ENCODE results near the gene CARNS1.

Gene CARNS1

DNA sequence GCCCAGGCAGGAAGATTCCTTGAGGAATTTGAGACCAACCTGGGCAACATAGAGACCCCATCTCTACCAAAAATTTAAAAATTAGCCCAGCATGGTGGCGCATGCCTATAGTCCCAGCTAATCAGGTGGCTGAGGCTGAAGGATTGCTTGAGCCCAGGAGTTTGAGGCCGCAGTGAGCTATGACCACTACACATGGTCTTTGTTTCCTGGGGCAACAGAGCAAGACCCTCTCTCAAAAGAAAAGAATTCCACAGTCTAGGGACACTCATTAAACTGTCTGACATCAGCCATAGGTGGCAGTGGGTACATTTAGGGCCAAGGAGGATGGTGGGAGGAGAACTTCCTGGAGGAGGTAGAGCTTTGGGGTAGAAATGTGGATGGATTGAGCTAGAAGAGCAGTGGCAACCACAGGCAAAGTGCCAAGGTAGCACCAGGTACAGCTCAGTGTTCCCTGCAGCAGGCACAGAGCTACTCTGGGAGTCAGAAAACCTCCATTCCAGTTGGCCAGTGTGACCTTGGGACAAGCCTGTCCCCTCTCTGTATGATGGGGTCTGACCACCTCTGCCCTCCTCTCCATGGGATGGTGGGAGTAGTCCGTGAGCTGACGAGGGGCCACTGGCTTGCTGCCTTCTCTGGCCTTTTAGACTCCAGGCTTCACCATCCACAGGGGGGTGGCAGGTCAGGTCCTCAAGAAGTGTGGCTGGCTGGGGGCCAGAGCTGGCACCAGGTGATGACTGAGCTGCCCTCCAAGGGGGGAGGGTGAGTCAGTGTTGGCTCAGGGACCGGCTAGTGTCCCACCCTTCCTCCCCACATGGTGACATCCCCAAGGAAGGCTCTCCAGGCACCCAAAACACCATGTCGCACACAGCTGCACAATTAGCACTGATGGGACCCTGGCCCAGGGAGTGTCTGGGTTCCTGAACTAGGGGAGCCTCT lies 38.3 kb upstream of the CARNS1 start:
- DNase-seq, result no peak

DNA sequence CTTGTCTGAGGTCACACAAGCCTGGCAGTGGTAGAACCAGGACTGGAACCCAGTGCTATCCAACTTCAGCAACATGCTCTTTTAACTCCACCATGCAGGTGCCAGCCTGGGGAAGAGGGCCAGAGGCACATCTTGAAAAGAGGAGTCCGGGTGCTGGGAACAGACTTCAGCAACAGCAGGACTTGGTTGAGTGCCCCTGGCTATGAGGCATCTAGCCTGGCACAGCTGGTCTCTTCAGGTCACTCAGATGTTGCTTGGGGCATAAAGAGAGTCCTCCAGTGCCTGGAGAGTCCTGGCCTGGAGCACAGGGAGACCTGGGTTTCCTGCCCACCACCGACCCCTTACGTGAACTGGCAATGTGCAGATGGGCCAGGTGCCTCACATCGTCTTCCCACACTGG lies 36.9 kb upstream of the CARNS1 start:
- DNase-seq, result no peak

DNA sequence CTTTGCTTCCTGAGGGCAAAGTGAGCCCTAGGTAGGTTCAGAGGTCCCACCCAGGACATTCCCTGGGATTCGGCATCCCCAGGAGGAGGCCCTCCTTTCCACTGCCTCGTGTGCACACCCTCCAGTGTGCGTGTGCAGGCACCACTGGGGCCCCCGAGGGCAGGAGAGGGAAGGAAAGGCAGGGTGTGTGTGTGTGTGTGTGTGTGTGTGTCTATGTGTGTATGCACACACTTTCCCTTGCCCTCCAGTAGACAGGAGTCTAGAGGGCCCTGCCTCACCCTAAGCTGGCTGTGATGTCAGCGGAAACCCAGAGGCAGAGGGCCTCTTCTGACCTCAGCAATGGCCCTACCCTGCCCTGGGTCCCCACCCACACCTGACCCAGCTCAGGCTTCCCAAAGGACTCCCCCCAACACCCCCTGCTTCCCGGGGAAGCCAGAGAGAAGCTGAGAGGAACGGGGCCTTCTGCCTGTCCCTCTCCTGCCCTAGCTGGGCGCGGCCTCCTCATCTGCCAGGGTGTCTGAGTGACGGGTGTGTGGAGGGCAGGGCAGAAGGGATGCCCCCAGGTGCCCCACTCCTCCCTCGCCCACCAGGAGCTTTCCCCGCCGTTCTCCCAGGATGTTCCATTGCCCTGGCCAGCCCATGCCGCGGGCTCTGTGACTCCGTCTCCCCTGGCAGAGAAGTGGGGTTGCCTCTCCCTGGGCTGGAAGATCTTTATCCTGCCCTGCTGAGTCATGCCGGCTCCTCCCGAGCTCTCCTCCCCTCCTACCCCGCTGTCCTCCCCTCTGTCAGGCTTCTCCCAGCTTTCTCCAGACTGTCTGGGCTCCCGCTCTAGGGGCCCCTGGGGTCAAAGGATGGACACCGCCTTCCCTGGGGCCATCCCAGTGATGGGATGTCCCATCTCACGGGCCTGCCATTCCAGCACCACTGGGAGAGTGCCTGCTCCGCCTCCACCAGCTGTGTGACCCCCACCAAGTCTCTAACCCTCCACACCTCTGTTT lies 36.1 kb upstream of the CARNS1 start:
- no peak for DNase-seq

DNA sequence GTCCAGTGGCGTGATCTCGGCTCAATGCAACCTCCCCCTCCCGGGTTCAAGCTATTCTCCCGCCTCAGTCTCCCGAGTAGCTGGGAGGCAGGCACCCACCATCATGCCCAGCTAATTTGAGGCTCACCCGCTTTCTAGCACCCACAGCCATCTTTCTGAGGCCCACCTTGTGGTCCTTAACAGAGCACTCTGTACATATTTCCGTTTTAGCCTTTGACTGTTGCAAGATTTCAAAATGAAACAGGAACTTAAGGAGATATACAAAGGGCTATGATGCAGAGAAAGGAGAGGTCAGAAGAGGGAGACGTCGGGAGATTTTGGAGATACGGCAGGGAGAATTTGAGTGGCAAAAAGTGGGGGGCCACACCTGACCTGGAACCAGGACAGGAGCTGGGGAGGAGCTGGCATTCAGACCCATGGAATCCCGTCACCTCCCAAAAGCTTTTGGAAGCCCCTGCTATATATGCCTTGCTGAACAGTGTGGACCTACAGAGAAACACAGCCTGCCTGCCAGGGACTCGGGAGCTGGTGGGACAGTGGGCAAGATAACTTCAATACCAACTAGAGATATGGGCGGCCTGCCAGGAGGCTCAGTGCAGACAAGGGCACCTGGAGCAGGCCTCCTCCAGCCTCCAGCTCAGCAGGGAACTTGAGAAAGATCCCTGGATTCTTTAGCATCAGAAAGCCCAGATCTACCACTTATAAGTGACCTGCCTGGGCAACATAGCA lies 34.1 kb upstream of the CARNS1 start:
- DNase-seq, result no peak

DNA sequence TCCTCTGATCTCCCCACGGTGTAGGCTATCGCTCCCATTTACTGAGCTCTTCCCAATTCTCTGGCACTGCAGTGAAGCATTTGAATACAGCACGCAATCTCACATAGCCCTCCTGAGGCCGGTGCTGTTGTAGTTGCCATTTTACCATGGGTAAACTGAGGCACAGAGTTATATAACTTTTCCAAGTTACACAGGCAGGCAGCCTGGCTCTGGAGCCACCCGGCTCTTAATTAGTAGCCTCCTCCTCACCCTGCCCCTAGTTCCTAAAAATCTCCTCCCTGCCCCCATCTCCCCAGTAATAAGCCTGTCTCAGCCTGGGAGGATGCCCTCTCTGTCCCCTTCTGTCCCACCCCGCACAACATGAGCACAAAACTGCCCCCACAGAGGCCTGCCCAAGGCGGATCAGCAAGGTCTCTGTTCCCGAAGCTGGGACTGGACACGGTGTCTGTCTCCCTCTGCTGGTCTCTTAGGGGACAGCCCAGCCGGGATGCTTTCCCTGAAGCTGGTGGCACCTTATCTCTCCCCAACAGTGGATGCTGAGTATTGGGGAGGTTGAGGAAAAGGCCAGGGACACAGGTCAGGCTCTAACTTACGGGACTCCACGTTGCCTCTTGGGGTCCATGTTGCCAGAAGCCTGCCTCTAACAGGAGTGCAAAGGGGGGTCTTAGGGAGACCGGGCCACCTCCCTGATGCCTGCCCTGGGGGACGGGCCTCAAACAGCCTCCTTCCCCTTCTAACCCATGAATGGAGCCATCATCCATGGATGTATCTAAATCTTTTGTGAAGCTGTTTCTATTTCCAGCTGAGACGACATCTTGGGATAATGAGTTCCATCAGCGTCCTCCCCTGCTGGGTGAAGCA lies 33.0 kb upstream of the CARNS1 start:
- DNase-seq, result peak; percentile 89

DNA sequence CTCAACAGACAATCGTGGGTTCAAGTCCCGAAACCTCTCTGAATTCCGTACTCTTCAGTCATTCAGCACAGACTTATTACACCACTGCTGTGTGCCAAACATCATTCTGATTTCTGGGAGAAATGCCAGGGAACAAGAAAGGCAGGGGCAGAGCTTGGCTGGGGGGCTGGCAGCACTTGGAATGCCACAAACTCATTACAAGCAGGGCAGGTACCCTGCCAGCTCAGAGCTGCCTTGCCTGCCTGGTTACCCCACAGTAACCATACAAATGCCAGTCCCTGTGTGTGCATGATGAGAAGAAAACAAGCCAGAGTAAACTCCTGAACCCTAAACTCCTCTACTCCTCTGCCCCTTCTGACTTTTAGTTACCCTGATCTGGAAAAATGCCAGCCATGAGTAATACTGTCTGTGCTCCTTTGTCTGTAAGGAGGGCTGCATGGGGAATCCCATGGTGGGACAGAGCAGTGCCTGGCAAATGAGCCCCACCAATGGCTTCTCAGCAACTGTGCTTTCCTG lies 30.6 kb upstream of the CARNS1 start:
- DNase-seq, result no peak

DNA sequence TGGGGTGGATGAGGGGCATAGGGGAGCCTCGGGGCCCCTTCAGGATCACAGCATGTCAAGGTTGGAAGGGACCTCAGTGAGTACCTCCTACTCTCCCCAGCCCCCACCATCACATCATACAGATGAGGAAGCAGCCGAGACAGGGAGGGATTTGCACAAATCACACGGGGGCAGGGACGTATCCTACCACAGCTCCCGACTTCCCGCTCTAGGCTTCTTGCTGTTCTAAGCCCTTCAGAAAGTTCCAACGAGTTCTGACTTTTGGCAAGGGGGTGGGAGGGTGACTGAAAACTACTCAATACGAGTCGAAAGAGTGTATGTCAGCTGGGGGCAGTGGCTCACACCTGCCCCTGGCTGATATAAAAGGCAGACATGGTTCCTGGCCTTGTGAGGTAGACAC lies 28.4 kb upstream of the CARNS1 start:
- no peak for DNase-seq

DNA sequence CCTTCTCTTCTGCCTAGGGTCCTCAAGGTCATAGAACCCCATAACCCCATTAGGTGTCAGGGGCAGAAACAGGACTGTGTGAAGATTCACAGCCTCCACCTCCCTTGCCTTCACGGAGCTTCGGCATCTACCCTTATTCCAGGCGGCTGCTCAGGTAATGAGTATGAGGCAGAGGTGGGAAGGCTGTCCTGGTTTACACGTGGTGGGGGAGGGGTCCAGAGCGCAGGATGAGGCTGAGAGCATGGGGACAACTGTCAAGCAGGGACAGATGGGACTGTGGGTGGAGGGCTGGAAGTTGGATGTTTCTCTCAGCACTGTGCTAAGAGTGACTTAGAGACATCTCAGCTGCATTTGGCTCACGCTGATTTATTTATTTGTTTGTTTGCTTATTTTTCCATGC lies 28.0 kb upstream of the CARNS1 start:
- DNase-seq, result no peak

DNA sequence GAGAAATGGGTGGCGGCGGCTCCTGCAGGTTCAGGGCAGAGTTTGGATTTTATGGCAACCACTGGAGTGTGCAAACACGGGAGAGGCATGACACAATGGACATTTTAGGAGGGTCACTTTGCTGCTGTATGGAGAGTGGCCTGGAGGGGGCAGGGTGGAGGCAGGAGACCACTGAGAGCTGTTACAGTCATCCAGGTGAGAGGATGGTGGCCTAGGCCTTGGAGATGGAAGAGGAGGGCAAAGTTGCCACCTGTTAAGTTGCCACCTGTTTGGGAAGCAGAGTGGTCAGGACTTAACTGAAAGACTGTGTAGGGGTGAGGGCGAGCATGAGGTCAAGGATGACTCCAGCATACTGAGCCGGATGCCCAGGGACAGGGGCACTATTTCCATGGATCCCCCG lies 26.0 kb upstream of the CARNS1 start:
- DNase-seq, result peak; percentile 69

DNA sequence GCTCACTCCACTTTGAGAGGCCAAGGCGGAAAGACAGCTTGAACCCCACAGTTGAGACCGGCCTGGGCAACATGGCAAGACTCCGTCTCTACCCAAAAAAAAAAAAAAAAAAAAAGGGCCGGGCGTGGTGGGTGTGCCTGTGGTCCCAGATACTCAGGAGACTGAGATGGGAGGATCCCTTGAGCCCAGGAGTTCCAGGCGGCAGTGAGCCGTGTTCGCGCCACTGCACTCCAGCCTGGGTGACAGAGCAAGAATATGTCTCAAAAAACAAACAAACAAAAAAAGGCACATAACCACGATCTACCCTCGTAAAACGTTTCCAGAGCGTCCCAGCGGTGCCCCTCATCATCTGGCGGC lies 24.6 kb upstream of the CARNS1 start:
- DNase-seq, result no peak

DNA sequence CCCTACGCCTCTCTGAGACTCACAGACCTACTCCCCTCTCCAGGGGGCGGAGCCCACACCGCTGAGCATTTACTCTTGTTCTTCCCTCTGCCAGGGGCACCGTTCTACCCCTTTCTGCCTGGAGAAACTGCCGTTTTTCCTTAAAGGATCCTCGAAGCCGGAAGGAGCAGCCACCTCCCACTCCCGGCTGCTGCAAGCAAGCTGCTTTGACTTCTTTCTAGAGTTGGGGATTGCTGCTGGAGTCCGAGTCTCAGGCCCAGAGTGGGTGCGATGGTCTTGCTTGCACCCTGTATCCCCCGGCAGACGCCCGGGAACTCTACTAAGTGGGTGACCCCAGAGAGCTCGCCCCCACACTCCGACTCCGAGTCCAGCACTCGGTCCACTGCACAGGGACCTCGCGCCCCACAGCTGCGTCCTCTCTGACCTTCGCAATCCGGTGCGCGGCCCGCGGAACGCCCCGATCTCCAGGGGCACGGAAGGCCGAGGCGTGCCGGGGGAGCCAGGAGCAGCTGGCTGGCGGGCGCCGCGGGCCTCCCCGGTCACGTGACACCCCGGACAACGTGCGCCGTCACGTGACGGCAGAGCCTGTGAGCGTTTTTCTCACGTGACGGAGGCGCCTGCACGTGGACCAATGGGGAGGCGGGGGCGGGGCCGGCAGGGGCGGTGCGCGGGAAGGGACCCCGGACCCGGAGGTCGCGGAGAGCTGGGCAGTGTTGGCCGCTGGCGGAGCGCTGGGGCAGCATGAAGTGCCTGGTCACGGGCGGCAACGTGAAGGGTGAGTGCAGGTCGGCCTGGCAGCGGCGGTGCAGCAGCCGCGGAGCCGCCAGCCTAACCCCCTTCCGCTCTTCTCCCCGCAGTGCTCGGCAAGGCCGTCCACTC lies 23.9 kb upstream of the CARNS1 start, which contains the start of gene RAD9A:
Gene RAD9A (plus strand): TSS at position 683 of the 879 bp plus-strand sequence. CDS start 59 bp downstream, at position 742.
- DNase-seq, result peak; percentile 91

DNA sequence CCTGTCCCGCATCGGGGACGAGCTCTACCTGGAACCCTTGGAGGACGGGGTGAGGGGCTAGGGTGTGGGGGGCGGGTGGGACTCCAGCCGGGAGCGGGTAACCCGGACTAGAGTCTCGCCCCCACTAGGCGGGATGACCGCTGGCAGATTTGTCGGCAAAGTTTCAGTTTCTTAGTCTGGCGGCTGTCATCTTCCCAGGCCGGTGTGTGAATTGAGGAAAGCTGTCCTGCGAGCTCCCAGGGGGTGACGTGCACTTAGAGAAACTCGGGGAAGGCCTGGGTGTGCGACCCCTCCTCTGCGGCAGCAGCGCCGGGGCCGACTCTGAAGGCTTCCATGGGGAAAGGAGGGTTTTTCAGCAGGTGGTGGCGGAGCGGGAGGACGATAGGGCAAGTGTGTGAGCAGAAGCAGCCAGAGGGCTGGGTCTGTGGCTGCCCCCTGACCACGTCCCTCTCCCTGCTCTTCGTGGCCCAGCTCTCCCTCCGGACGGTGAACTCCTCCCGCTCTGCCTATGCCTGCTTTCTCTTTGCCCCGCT lies 23.2 kb upstream of the CARNS1 start:
- no peak for DNase-seq

DNA sequence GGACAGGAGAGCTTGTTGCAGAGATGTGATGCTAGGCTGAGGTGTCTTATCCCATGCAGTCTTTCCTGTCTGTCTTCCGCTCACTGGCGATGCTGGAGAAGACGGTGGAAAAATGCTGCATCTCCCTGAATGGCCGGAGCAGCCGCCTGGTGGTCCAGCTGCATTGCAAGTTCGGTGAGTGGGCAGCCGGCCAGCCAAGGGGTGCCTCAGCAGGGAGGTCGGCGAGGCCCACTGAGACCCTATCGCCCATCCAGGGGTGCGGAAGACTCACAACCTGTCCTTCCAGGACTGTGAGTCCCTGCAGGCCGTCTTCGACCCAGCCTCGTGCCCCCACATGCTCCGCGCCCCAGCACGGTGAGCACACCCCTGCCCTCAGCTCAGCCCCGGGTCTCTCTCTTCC lies 22.0 kb upstream of the CARNS1 start:
- no peak for DNase-seq

DNA sequence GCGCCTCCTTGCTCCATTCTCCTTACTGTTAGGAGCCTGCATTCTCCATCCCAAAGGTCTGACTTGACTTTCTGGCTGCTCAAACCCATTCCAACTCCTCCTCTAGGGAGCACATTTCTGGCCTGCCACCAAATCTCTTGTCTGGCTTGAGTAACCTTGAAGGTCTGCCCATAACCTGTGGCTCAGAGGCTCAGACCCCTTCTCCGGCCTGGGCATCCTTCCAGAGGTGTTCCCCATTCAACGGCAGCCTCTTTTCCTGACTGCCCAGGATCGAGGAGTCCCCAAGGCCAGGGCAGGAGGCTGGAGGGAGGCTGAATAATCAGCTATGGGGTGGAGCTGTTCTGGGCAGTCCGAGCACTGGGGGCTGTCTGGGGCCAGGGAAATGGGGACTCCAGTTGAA lies 21.5 kb upstream of the CARNS1 start:
- DNase-seq, result no peak

DNA sequence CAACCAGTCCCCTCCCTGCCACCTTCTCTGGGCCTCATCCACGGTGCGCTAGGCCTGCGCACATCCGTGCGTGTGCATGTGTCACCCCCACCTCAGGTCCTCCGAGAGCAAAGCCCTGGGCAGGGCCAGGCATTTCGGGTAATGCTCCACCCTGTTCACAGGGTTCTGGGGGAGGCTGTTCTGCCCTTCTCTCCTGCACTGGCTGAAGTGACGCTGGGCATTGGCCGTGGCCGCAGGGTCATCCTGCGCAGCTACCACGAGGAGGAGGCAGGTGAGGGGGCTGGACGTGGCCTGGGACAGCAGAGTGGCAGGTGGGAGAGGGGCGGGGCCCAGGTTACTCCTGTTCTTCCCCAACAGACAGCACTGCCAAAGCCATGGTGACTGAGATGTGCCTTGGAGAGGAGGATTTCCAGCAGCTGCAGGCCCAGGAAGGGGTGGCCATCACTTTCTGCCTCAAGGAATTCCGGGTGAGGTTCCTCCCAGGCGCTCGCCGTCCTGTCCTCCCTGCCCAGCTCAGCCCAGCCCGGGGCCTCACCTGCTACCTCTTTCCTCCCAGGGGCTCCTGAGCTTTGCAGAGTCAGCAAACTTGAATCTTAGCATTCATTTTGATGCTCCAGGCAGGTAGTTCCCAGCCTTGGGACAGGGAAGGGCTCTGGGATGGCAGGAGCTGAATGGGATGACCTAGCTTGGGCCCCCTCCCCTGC lies 19.8 kb upstream of the CARNS1 start:
- DNase-seq, result no peak

DNA sequence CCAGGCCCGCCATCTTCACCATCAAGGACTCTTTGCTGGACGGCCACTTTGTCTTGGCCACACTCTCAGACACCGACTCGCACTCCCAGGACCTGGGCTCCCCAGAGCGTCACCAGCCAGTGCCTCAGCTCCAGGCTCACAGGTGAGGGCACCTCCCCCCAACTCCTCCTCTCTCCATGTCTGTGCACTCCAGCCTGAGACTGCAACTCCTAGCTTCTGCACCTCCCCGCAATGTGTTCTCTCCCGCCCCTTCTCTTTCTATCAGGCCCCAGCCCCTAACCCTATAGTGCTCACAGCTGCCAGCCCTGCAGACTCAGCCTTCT lies 19.3 kb upstream of the CARNS1 start:
- no peak for DNase-seq

DNA sequence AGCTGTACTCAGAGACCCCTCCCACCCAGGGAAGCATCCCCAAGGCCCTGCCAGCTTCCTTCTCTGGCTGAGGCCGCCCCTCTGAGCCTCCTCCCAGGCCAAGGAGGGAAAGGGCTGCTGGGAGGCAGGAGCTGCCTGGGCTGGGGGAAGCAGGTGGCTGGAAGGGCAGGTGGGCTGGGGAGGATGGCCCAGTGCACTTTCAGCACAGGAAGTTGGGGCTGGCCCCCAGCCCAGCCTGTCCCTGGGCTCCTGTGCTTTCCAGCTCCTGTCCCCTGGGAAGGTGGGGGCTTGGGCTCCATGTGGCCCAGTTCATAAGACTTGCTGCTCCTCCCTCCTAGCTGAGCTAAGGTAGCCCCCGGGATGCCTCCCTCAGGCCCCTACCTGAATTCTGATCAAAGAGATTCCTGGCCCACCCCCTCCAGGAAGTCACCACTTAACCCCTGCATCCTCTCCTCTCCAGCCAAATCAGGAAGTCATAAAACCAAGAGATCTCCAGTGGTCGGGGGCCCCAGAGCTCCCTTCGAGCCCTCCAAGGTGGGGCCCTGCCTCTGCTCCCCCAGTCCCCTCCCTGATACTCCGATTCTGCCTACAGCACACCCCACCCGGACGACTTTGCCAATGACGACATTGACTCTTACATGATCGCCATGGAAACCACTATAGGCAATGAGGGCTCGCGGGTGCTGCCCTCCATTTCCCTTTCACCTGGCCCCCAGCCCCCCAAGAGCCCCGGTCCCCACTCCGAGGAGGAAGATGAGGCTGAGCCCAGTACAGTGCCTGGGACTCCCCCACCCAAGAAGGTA lies 18.7 kb upstream of the CARNS1 start:
- DNase-seq, result no peak

DNA sequence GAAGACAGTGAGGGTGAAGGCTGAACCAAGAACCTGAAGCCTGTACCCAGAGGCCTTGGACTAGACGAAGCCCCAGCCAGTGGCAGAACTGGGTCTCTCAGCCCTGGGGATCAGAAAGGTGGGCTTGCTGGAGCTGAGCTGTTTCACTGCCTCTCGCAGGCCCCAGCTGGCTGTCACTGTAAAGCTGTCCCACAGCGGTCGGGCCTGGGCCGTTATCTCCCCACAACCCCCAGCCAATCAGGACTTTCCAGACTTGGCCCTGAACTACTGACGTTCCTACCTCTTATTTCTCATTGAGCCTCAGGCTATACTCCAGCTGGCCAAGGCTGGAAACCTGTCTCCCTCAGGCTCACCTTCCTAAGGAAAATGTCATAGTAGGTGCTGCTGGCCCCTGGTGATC lies 17.9 kb upstream of the CARNS1 start:
- no peak for DNase-seq
